Measurements from ENCODE around the gene TMEM182. TPM values are rescaled to one million over a fixed set of nuclear protein-coding genes. Genes with fewer than 3 reads are reported as not detected.

The TMEM182 gene, protein sequence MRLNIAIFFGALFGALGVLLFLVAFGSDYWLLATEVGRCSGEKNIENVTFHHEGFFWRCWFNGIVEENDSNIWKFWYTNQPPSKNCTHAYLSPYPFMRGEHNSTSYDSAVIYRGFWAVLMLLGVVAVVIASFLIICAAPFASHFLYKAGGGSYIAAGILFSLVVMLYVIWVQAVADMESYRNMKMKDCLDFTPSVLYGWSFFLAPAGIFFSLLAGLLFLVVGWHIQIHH
- 1 to 10 TPM; 2.0 to 4.3 TPM for total RNA-seq

DNA sequence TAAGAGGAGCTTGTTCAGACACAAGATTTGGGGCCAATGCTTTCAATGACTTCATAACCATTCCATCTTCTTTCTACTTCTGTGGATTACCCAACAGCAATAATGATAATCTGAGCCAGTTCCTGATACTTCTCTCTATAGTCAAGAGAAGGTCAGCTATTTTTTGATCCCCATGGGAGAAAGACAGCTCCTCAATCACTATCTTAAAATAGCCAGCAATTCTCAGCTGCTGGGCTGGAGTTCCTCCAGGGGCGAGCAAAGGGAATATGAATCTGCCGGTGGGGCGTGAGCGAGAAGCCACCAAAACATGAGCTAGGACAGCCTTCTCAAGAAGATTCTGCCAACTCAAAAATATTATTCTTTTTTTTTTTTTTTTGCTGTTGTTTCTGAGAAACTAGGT lies at the start of gene TMEM182:
TMEM182 (plus strand) TSS at position 269 of the 400 bp plus-strand sequence. CDS start 187 bp downstream, outside the sequence.
- Histone ChIP-seq H3K36me3 (no peaks in the 10 kb centered on the region), H3K27me3 (replicated peaks; ENCODE audit: insufficient read depth) (no peaks in the 10 kb centered on the region), H3K27ac (no peak within 1 kb of the TSS), H3K4me1 (replicated peaks) (no peaks in the 10 kb centered on the region), H3K9me3 (no peaks in the 10 kb centered on the region), H3K4me3 (no peak within 1 kb of the TSS)
- intact Hi-C loops (cut with DNase I): no loop called here
- TF ChIP-seq, protein P1, sequence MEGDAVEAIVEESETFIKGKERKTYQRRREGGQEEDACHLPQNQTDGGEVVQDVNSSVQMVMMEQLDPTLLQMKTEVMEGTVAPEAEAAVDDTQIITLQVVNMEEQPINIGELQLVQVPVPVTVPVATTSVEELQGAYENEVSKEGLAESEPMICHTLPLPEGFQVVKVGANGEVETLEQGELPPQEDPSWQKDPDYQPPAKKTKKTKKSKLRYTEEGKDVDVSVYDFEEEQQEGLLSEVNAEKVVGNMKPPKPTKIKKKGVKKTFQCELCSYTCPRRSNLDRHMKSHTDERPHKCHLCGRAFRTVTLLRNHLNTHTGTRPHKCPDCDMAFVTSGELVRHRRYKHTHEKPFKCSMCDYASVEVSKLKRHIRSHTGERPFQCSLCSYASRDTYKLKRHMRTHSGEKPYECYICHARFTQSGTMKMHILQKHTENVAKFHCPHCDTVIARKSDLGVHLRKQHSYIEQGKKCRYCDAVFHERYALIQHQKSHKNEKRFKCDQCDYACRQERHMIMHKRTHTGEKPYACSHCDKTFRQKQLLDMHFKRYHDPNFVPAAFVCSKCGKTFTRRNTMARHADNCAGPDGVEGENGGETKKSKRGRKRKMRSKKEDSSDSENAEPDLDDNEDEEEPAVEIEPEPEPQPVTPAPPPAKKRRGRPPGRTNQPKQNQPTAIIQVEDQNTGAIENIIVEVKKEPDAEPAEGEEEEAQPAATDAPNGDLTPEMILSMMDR (IDR thresholded peaks at IDR 0.05): no peak
- TF ChIP-seq POLR2AphosphoS5 (IDR thresholded peaks at IDR 0.05): no peak
- TF ChIP-seq POLR2A (IDR thresholded peaks at IDR 0.05): no peak
- 87% methylated on average over 4 of the region's 4 CpGs for WGBS
- DNase-seq (ENCODE audit: low spot score): no peak

DNA sequence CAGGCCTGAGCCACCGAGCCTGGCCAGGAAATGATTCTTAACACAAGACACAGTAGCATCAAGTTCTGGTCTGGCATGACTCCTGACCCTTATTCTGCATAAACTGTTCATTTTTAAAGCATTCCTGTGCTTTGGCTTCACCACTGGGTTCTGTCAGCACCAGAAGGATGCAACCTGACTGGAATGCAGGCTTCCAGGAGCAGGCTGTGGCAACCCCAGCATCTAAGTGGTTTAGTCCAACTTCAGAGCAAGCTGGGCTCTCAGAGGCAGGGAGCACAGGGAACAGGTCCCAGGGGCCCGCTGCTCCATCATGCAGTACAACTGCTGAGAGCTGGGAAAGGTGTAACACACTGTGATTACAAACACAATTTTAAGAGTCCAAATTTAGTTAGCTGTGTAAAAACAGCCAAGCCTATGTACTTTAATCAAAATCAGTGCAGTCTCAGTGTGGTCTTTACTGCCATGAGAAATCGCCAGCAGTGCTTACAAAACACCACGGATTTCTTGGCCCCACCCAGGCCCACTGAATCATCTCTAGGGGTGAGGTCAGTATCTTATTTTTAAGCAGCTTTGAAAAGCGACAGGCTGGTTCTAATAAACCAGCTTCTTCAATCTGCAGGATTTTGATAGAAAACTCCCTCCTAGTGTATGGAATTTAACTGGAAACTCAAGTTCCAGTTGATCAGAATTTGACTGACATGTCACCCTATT lies 44.4 kb upstream of the TMEM182 start:
- no peak for DNase-seq (ENCODE audit: low spot score)
- TF ChIP-seq, protein P1 (IDR thresholded peaks at IDR 0.05): no peak
- TF ChIP-seq POLR2A (IDR thresholded peaks at IDR 0.05): no peak
- no peak for TF ChIP-seq POLR2AphosphoS5 (IDR thresholded peaks at IDR 0.05)
- 77% methylated on average over 5 of the region's 5 CpGs for WGBS
- peaks cover 0 to 2% of the 10 kb centered on the region in 2 donors for H3K36me3 ChIP-seq
- H3K9me3 ChIP-seq: no peaks in the 10 kb centered on the region
- H3K27ac ChIP-seq: no peak overlapping the region
- intact Hi-C loops (cut with DNase I): no loop called here
- H3K4me1 ChIP-seq (replicated peaks): no peaks in the 10 kb centered on the region
- H3K4me3 ChIP-seq: no peak overlapping the region
- no peaks in the 10 kb centered on the region for H3K27me3 ChIP-seq (replicated peaks; ENCODE audit: insufficient read depth)

DNA sequence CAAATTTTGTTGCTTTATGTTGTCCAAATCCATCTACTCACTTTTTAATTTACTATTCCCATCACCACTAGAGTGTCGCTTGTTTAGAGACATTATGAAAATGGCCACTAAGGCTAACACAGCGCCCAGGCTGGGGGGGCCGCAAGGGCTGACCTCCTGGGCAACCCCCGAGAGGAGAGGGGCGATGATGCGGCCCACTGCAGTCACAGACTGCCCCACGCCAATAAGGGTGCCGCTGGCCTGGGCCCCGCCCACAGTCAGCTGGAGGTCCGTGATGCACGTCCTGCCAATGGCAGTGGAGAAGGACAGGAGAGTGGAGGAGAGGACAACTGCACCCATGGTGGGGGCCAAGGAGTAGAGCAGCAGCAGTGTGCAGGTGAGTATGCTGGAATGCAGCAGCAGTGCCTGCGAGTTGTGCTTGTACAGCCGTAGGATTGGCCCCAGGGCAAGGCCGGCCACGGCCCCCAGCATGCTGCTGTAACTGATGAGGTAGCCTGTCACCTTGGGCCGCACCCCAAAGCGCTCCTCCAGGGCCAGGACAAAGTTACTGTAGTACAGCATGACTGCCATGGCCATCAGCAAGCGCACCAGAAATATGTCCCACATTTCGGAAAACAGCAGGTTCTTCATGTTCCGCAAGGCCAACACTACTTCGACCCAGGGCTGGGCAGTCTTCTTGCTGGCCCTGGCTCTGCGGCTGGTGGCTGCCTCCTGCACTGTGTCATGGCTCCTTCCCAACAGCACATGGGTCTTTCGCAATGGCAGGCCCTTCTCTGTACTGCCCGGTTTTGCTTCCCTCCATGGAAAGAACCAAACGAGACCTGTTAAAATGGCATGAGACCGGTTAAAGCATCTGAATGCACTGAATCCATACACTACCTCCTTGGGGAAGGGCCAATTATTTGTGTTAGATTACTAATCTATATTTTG lies 43.2 kb upstream of the TMEM182 start:
- intact Hi-C loops (cut with DNase I): no loop called here
- no peak for TF ChIP-seq POLR2A (IDR thresholded peaks at IDR 0.05)
- no peak for TF ChIP-seq POLR2AphosphoS5 (IDR thresholded peaks at IDR 0.05)
- TF ChIP-seq, protein P1 (IDR thresholded peaks at IDR 0.05): no peak
- H3K36me3 ChIP-seq: peaks cover 0 to 2% of the 10 kb centered on the region in 2 donors
- no peaks in the 10 kb centered on the region for H3K9me3 ChIP-seq
- H3K4me1 ChIP-seq (replicated peaks): no peaks in the 10 kb centered on the region
- H3K27ac ChIP-seq: no peak overlapping the region
- WGBS: 96% methylated on average over 26 of the region's 26 CpGs
- DNase-seq (ENCODE audit: low spot score): no peak
- H3K27me3 ChIP-seq (replicated peaks; ENCODE audit: insufficient read depth): no peaks in the 10 kb centered on the region
- no peak overlapping the region for H3K4me3 ChIP-seq

DNA sequence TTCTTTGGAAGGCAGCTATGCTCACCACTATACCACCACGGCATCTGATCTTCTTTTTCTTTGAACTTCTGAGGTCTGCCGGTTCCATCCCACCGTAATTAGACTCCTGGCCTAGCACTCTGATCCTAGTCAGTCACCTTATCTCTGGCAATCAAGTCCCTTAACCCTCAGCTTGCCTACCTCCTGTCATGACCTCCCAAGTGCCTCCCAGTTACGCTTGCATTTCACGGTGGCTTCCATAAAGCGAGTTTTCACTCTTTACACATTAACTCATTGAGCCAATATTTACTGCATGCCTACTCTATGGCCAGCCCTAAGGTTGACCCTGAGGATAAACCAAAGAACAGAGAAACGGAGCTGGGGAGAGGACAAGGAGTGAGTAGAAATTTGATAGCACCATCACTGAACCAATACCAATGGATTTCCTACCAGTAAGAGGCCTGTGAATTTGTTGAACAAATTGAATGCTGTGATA lies 37.8 kb upstream of the TMEM182 start:
- no peaks in the 10 kb centered on the region for H3K4me1 ChIP-seq (replicated peaks)
- peaks cover 0 to 2% of the 10 kb centered on the region in 2 donors for H3K36me3 ChIP-seq
- H3K27ac ChIP-seq: no peak overlapping the region
- DNase-seq (ENCODE audit: low spot score): no peak
- intact Hi-C loops (cut with DNase I): no loop called here
- H3K4me3 ChIP-seq: no peak overlapping the region
- H3K27me3 ChIP-seq (replicated peaks; ENCODE audit: insufficient read depth): no peaks in the 10 kb centered on the region
- no peaks in the 10 kb centered on the region for H3K9me3 ChIP-seq
- 69% methylated on average over 7 of the region's 7 CpGs for WGBS
- TF ChIP-seq, protein P1 (IDR thresholded peaks at IDR 0.05): no peak
- TF ChIP-seq POLR2A (IDR thresholded peaks at IDR 0.05): no peak
- TF ChIP-seq POLR2AphosphoS5 (IDR thresholded peaks at IDR 0.05): no peak
